ENCODE results near the gene TFF2.

Gene TFF2

GRCh38 chr21:42316891-42317290 is 33.9 kb downstream of the TFF2 start:
- H3K4me3 ChIP-seq (ENCODE audit: low read depth, low read length) = no peak overlapping the region
- TF ChIP-seq, protein P1, sequence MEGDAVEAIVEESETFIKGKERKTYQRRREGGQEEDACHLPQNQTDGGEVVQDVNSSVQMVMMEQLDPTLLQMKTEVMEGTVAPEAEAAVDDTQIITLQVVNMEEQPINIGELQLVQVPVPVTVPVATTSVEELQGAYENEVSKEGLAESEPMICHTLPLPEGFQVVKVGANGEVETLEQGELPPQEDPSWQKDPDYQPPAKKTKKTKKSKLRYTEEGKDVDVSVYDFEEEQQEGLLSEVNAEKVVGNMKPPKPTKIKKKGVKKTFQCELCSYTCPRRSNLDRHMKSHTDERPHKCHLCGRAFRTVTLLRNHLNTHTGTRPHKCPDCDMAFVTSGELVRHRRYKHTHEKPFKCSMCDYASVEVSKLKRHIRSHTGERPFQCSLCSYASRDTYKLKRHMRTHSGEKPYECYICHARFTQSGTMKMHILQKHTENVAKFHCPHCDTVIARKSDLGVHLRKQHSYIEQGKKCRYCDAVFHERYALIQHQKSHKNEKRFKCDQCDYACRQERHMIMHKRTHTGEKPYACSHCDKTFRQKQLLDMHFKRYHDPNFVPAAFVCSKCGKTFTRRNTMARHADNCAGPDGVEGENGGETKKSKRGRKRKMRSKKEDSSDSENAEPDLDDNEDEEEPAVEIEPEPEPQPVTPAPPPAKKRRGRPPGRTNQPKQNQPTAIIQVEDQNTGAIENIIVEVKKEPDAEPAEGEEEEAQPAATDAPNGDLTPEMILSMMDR (IDR thresholded peaks at IDR 0.05; ENCODE audit: insufficient read depth, low read depth, low read length, missing control alignments) = no peak
- no peak for DNase-seq (ENCODE audit: low read depth)

DNA sequence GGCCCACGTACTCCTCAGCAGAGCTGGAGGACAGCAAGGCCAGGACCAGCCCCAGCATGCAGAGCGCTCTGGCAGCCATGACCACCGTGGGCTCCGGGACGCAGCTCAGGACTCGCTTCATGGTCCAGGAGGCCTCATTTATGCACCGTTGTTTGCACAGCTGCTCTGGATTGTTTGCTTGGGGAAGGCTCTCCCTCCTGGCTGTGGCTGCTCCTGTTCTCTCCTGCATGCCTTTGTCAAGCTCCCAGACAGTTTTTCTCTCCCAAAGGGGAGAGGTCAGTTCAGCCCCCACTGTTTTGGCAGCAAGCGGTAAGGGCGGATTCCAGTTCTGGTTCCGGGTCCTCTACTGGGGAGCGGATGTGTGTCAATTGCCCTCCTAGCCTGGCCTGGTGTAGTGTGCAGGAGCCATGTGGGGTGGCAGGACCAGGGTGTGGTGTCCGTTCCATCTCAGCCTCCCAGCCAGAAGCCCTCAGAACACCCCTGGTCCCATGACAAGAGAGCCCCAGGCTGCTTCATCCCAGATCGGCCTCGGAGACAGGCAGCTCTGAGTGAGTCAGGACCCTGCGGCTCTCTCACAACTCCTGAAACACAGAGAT is 35.4 kb downstream of the TFF2 start, which contains the start of gene TFF3:
Gene TFF3, minus strand, starts transcription at position 114 of the 596 bp plus-strand sequence. Its CDS starts 35 bp downstream, at position 79.
- no peak for DNase-seq (ENCODE audit: low read depth)
- TF ChIP-seq, protein P1 (IDR thresholded peaks at IDR 0.05; ENCODE audit: insufficient read depth, low read depth, low read length, missing control alignments) = no peak
- no peak within 1 kb of the TSS for H3K4me3 ChIP-seq (ENCODE audit: low read depth, low read length)

DNA sequence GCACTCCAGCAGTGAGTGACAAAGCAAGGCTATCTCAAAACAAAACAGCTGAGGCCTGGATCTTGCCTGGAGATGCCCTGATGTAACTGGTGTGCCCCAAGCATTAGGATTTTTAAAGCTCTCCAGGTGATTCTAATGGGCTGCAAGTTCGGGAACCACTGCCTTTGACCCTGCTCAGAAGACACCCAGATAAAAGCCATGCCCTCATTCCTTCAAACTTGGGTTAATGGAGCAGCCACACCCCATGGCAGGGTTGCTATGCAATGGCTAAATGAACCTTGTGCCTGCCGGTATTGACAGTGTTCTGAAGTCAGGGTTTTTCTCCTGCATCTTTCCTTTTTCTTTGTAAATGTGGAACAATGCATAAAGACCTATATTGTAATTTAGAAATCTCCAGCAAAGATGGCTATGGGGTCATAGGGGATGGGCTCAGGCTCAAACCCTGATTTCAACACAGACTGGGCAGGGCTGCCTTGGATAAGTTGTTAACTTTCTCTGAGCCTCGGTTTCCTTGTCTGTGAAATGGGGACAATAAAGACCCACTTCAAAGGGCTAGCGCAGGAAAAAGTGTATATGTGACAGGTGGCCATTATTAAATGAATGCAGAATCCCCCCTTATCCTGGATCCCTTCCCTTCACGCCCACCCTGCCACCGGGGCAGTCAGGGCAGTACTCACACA is 36.0 kb downstream of the TFF2 start:
- no peak for DNase-seq (ENCODE audit: low read depth)
- TF ChIP-seq, protein P1 (IDR thresholded peaks at IDR 0.05; ENCODE audit: insufficient read depth, low read depth, low read length, missing control alignments) = no peak
- no peak overlapping the region for H3K4me3 ChIP-seq (ENCODE audit: low read depth, low read length)

DNA sequence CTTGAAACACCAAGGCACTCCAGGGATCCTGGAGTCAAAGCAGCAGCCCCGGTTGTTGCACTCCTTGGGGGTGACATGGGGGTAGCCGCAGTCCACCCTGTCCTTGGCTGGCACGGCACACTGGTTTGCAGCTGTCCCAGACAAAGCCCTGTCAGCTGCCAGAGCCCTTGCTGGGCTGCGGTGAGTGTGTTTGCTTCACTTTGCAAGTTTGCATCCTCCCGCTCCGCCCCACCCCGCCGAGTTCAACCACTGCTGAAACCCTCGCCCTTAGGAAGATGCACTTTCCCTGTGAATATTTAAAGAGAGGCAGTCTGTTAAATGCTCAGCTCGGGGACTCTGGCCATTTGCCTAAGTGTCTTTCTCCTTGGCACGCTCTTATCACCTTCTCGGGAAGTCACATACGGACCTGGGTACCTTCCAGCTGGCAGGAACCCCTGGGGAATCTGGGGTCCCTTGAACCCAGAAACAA is 37.3 kb downstream of the TFF2 start:
- TF ChIP-seq, protein P1 (IDR thresholded peaks at IDR 0.05; ENCODE audit: insufficient read depth, low read depth, low read length, missing control alignments) = no peak
- DNase-seq (ENCODE audit: low read depth) = no peak
- H3K4me3 ChIP-seq (ENCODE audit: low read depth, low read length) = no peak overlapping the region

DNA sequence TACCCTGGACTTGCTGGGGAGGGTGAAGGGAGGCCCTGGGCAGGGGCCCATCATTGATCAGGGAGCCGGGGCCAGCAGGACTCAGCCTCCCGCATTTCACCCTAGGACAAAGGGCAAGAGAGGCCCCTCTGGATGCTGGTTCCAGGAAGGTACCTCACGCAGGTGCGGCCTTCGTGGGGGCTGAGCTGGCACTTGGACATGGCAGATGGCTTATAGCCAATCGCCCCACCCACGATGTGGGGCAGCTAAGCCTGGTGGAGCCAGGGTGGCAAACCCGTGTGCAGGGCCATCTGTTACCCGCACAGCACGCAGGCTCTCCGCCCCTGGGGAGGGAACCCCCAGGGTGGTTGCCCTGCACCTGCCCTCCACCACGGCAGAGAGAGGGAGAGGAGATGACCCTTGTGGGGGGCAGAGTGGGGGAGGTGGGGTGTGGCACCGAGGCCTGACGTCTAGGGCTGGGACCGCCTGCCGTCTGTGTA is 38.1 kb downstream of the TFF2 start:
- H3K4me3 ChIP-seq (ENCODE audit: low read depth, low read length) = no peak overlapping the region

GRCh38 chr21:42311816-42312625 is 38.8 kb downstream of the TFF2 start:
- no peak for DNase-seq (ENCODE audit: low read depth)
- H3K4me3 ChIP-seq (ENCODE audit: low read depth, low read length) = no peak overlapping the region
- TF ChIP-seq, protein P1 (IDR thresholded peaks at IDR 0.05; ENCODE audit: insufficient read depth, low read depth, low read length, missing control alignments) = no peak

More for the DNA sequence above, 38.1 kb downstream of the TFF2 start:
- no peak for DNase-seq (ENCODE audit: low read depth)
- TF ChIP-seq, protein P1 (IDR thresholded peaks at IDR 0.05; ENCODE audit: insufficient read depth, low read depth, low read length, missing control alignments) = no peak

Data from GM12865 (cell line).